Measurements from ENCODE around the gene A4GALT. TPM values are rescaled to one million over a fixed set of nuclear protein-coding genes. Genes with fewer than 3 reads are reported as not detected.

Gene A4GALT
- total and polyA plus RNA-seq, 2 donors (not counting 1 experiment from before 2014, with no cell fraction given), result 0.09 to 6.1 TPM

- H3K4me2 ChIP-seq (replicated peaks; ENCODE audit: low read depth, low read length, poor library complexity, severe bottlenecking), result peak overlapping the region; percentile 66
- CTCF ChIA-PET, result interaction anchor here (0.7 to 2.1 kb wide), 5 partner anchors 18 to 84 kb away, joined by 3 to 23 read pairs (median 3); partner anchors contain the start of gene POLDIP3
Measured at GRCh38 chr22:42656578-42656977, 64.1 kb downstream of the A4GALT start.

More at GRCh38 chr22:42656578-42656977, 64.1 kb downstream of the A4GALT start:
- 93% methylated on average over 4 of the region's 8 CpGs for WGBS (ENCODE audit: insufficient coverage)
- H3K4me1 Mint-ChIP-seq, result peaks cover 33% of the 10 kb centered on the region
- no peaks in the 10 kb centered on the region for H4K20me1 ChIP-seq (ENCODE audit: control insufficient read depth, insufficient read depth, low read length, poor library complexity, severe bottlenecking)
- H3K9ac ChIP-seq (ENCODE audit: low read length), result no peak overlapping the region
- intact Hi-C loops (cut with micrococcal nuclease), result loop anchor here (5.0 kb wide), 1 partner anchor 201 kb away; the partner anchor contains the start of gene ARFGAP3
- H3K9me3 ChIP-seq (ENCODE audit: control extremely low read depth in 1 of 3, control insufficient read depth in 2 of 3, insufficient read depth in 1 of 3, low read length in 2 of 3), result no peaks in the 10 kb centered on the region
- H3K9me3 Mint-ChIP-seq (ENCODE audit: insufficient read depth), result no peaks in the 10 kb centered on the region
- peak overlapping the region; percentile 44 for H3K4me3 Mint-ChIP-seq
- H3K27me3 Mint-ChIP-seq, result no peaks in the 10 kb centered on the region
- peak overlapping the region; percentile 50 for H3K27ac Mint-ChIP-seq
- H3K36me3 ChIP-seq (replicated peaks in 1 of 2; ENCODE audit: control extremely low read depth in 1 of 2, control insufficient read depth in 1 of 2, extremely low read depth in 1 of 2, insufficient read depth in 2 of 2, low read length in 1 of 2), result no peaks in the 10 kb centered on the region
- H3K27me3 ChIP-seq (replicated peaks in 1 of 4; ENCODE audit: control extremely low read depth in 1 of 4, control insufficient read depth in 3 of 4, insufficient read depth in 4 of 4, low read length in 3 of 4), result no peaks in the 10 kb centered on the region
- peaks cover 35 to 50% of the 10 kb centered on the region in 2 donors for H3K4me1 ChIP-seq (ENCODE audit: control insufficient read depth in 2 of 2, insufficient read depth in 2 of 2, low read length in 2 of 2)
- no peak overlapping the region for H2AFZ ChIP-seq (ENCODE audit: insufficient read depth, low read depth, low read length, poor library complexity, severe bottlenecking)
- H3K79me2 ChIP-seq (ENCODE audit: control insufficient read depth, insufficient read depth, low read length), result peaks cover 4% of the 10 kb centered on the region
- no peak for ATAC-seq (ENCODE audit: low read depth)
- H3K27ac ChIP-seq (ENCODE audit: low read length in 2 of 2), result peak overlapping the region in 1 of 2 donors; percentile 91
- POLR2A ChIA-PET, result interaction anchor here (1.0 to 2.8 kb wide), 2 partner anchors 41 to 531 kb away, joined by 4 to 16 read pairs; partner anchors contain the start of genes POLDIP3 and TTLL12
- H3K4me3 ChIP-seq (ENCODE audit: control extremely low read depth in 1 of 5, extremely low read depth in 1 of 5, insufficient read depth in 1 of 5, low read depth in 2 of 5, low read length in 4 of 5), result no peak overlapping the region
- DNase-seq, result no peak
- no peak for TF ChIP-seq EZH2 (IDR thresholded peaks at IDR 0.05; ENCODE audit: borderline replicate concordance, insufficient read depth, low read depth, low read length, poor library complexity, severe bottlenecking)
- no peak for TF ChIP-seq CTCF (IDR thresholded peaks at IDR 0.05)
